NCI-H524 treated with DMSO at 0.1 percent for 48 hours (cell line): ENCODE results near the gene SORCS2.

Experiments used
- DNase-seq: peaks from one replicate; lab custom pipeline; 2025; lab: John Stamatoyannopoulos, UW

SORCS2 gene

GRCh38 chr4:7377223-7377865, 185.0 kb downstream of the SORCS2 start:
- no peak for DNase-seq

GRCh38 chr4:7379186-7379585, 186.8 kb downstream of the SORCS2 start:
- no peak for DNase-seq

GRCh38 chr4:7379719-7380118, 187.4 kb downstream of the SORCS2 start:
- DNase-seq = no peak

GRCh38 chr4:7381221-7381889, 189.0 kb downstream of the SORCS2 start:
- DNase-seq = no peak

DNA sequence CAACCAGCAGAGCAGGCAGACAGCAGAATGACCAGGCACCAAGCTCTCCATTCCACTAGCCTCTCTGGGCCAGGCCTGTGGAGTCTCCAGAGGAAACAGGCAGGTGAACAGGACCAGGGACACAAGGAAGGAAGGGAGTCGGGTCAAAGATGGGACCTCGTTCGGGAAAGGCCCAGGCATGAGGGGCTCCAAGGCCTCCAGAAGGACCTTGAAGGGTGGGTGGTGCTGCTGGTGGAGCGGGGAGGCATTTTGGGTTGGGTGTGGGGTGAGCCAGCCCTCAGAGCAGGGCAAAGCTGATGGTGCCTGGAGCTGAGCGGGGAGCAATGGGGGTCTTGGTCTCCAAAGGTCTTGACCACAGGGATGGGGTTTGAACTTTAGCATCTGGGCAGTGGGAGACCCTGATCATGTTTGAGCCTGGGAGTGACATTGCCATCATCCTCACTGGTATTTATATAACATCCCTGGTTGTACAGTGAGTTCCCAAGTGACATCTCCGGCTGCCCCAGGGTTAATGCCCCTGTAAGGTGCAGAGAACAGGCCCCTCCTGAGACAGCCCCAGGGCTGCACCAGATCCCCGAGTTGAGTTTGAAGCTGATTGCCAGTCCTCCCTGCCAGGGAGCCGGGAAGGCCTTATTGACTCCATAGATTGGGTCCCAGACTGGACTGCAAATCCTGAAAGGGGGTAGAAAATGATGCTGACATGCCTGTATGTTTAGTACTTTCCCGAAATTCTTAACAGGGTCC, 189.7 kb downstream of the SORCS2 start:
- DNase-seq = no peak

- DNase-seq = no peak
These were observed 190.3 kb downstream of the SORCS2 start for GRCh38 chr4:7382634-7383014.

GRCh38 chr4:7383266-7383665, 190.9 kb downstream of the SORCS2 start:
- peak; percentile 74 for DNase-seq

DNA sequence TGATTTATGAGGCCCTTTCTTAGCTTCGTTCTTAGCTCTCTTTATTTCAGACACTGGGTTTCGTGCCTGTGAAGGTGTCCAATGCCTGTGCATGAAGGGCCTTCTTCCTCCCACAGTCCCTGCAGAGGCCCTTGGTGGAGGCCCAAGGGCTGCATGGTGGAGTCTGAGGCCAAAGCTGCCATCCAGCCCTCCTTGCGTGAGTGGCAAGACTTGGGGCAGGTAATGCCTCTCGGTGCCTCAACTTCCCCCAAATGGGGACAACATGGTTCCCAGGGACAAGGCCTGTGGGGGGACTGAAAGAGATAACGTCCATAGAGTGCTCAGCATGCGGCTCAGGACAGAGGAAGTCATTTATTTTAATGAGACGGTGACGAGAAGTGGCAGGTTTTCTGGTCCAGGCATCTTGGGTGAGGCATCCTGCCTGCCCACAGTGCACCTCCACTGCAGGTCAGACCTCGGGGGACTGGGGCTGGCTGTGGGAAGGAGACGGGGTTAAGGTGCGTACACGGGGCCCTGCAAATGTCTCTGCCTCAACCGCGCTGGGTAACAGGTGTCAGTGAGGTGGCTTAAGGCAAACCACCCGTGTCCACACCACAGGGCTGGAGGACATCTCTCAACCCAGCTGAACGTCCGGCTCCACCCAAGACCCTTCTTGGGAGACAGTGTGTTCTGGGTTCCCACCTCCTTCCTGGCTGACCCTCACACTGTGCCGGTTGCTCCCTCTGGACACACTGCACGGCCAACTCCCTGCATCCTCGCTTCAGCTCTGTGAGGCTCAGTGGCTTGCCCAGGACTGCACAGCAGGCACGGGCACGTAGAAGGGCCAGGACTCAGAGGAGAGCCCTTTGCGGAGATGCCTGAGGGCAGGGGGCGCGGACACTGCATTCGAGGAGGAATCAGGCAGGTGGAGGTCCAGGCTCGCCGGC, 191.9 kb downstream of the SORCS2 start:
- DNase-seq = no peak

DNA sequence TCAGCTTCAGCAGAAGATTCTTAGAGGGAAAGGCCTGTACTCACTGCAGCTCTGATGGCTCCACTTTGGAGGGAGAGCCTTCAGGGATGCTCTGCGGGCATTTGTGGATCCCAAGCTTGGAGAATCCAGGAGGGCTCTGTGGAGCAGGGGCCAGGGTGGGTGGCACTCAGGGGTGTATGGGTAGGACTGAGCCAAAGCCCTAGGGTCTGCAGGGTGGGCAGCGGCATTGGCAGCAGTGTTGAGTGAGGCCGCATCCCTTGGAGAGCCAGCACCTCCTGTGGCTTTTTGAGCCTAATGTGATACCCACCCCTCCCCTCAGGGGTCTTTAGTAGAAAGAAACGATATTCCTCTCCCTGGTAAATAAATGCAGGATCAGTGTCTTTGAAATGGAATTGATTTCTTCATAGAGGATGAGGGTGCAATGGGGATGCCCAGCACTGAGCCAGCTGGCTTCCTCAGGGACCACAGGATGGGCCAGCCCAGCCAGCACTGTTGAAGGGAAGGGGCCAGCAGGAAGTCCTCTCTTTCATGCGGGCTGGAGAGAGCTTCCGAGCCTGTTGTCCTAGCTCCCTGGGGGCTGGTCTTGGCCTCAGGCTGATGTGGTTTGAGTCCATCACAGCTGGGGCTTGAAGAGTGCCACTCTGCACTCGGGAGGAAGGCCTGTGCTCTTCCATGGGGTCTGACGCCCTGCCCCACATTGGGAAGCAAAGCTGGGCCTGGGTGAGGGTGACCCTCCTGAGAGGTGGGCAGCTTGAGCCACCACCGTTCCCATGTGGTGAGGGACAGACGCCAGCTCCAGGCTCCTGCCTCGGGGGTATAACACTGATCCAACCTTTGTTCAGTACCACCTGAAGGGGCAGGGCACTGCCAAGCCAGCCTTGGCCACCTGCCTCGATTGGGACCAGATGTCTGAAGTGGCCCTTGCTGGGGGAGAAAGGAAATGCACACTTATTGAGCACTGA, 192.9 kb downstream of the SORCS2 start:
- no peak for DNase-seq

GRCh38 chr4:7387925-7388324, 195.6 kb downstream of the SORCS2 start:
- DNase-seq = no peak

DNA sequence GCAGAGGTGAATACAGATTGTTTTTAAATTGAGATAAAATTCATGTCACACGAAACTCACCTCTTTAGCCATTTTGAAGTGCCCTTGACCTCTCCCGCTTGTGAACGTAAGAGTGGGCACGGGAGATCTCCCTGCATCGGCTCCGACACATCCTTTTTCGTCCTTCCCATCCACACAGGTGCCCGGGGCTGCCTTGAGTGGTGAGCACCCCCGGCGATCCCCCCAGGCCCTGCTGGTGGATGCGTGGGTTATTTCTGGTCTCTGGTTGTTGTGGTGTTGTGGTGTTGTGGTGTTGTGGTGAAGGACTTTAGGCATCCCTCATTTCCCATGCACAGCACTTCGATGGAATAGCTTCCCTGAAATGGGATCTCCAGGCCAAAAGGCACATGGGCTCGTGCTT, 196.3 kb downstream of the SORCS2 start:
- DNase-seq = no peak

DNA sequence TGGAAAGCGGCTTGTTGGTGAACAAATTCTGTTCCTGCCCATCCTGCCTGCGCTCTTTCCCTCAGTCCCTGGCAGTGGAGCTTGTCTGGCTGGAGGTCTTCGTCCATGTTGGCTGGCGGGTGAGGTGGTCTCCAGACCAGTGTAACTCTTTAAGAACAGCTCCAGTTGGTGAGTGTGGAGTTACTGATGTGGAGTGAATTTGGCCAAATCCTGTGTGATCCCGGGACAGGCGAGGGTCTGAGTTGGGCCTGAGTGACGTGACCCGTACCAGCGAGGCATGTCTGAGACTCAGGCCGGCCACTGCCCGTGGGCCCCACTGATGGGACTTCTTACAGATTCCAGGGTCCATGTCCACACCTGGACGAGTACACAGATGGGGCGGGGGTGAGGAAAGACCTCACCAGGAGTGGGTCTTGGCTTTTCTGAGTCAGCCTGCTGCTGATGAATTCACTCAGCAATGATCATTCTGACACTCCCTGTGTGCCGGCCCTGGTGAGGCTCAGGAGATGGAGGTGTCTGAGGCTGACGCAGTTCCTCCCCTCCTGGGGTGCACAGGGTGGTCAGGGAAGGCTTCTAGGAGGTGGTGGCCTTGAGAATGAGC, 196.9 kb downstream of the SORCS2 start:
- DNase-seq = no peak

DNA sequence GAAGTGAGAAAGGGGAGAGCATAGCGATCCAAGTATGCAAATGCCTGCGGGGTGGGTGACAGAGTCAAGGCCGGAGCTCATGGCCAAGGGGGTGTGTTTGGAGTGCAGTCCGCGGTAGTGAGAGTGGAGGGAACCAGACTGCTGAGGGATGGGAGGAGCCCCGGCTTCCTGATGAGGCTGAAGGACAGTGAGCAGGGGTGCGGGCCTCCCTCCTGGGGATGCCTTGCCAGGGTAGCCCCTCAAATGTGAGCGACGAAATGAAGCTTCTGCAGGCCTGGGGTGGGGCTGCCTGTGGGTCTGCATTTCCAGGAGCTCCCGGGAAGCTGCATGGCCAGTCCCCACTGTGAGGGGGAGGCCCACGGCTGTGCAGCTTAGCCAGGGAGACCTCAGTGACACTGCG, 197.4 kb downstream of the SORCS2 start:
- no peak for DNase-seq

GRCh38 chr4:7390336-7390735, 198.0 kb downstream of the SORCS2 start:
- no peak for DNase-seq

DNA sequence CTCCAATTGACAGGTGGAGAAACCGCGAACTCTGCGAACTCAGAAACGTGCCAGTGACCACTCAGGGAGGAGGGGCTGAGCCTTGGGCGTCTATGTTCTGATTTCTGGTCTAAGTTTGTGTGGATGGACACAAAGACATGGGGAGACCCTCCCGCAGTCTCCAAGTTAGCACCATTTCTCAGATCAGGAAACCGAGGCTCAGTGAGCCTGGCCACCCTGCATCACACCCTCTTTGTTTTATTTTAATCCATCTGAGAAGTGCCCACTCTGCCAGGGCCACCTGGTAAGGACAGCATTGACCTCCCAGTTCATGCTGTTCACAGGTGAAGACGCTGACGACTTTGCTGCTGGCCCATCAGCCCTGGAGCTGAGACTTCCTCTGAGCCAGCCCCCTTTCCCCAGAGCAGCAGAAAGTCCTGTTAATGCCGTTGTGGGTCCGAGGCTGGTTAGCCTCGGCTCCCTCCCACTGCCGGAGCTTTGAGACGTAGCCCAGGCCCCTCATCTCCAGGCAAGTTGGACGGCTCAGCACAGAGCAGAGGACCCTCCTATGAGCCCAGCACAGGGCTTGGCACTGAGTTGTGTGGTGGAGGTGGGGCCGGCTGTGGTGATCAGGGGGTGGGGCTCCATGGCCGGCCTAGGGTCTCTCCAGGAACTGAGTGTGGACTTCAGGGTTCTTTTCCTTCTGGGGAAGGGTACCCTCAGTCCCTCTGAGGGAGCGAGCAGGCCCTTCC, 198.7 kb downstream of the SORCS2 start:
- DNase-seq = no peak

DNA sequence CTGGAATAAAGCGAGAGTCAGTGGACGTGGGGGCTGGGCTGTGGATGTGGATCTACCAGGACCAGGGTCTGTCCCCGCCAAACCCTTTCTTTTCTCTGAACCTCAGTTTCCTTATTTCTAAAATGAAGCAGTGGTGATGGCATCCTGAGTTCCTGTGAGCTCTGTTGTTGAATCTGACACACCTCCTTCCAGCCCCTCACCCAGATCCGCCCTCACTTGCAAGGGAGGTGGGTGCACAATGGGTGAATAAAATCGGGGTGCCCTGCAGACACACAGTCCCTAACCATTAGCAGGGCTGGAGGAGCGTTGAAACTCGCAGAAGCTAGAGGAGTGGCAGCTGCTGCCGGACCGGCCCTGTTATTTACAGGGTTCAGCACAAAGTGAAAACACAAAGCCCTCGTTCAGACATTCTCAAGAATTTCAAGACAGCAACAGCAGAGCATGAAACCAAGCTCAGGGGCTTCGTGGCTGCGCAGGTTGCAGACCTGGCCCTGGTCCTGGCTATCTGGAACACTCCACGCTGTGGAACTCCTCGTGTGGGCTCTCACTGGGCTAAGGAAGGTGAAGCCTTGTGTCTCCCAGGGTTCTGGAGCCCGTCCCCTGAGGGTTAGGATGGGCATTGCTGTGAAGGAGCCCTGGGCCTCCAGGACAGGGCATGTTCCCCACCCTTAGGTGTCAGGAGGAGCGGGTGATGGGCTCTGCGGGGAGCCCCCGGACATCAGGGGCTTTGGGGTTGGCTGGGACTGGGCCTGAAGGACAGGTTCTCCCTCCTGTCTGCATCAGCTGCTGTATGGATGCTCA, 199.5 kb downstream of the SORCS2 start:
- no peak for DNase-seq

DNA sequence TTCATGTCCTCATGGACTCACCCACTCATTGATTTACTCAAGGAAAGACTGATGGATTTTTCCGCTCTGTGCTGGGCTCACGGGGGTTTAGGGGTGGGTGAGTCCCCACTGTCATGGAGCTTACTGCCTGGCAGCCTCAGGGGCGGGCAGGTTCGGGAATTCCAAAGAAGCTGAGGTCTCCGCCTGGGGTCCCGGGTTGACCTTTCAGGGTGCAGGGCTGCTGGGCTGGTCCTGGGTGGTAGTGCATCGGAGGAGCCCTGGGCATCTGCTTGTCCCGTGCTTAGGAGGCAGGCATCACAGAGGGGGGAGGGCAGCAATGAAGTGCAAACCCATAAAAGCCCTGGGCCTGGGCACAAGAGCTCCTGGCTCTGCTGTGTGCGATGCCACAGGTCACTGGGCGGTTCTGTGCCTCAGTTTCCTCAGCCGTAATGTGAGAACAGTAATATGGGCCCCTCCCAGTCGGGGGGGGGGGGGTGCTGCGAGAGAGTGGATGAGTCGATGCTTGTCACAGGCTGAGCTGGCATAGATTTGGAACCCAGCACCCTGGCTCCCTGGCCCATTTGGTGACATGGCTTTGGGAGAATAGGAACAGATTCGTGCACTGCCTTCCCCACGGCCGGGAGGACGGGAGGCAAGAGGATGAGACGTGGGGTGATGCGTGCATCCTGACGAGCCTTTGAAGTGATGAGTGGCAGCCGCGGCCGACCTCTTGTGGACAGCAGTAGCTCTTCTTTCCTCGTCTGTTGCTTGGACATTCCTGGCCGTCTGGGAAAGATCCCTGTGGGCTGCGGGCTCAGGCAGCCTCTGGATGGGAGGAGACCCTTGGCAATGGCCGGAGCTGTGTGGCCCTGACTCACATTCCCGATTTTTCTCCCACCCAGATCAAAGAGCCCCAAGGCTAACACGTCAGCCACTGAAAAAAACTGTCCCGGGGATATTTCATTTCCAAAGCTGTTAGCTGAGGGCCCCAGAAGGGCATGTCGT, 200.4 kb downstream of the SORCS2 start:
- DNase-seq = no peak
